Prostate gland (tissue), 2 donors: ENCODE measurements around the gene OXSM. TPM values are rescaled to one million over a fixed set of nuclear protein-coding genes. Genes with fewer than 3 reads are reported as not detected.

Experiments used
- DNase-seq: peaks from one replicate; pipeline ENCODE4 v3.0.0-alpha.2; 2019; ENCODE audit warnings: low spot score
- H3K27ac ChIP-seq, 2 donors: fragments of 200-600 bp; sonication (generic); 2 replicates each; pipeline ENCODE4 v1.5.1; 2017 to 2019
- H3K27me3 ChIP-seq: fragments of 200-600 bp; sonication (generic); replicated peaks from 2 replicates; pipeline ENCODE4 v1.5.1; 2019; ENCODE audit not compliant: insufficient read depth
- H3K36me3 ChIP-seq, 2 donors: fragments of 200-600 bp; sonication (generic); 1 replicate in 1 of 2; 2 replicates in 1 of 2; pipeline versions ENCODE4 v1.5.1 to v1.8.1; 2017 to 2019
- H3K4me1 ChIP-seq: fragments of 200-600 bp; sonication (generic); replicated peaks from 2 replicates; pipeline ENCODE4 v1.5.1; 2019
- H3K4me3 ChIP-seq, 2 donors: fragments of 200-600 bp; sonication (generic); 2 replicates each; pipeline ENCODE4 v1.5.1; 2017 to 2019
- H3K9me3 ChIP-seq: fragments of 200-600 bp; sonication (generic); 2 replicates; pipeline ENCODE4 v1.5.1; 2017
- CTCF ChIP-seq, 4 experiments: fragments of 200-600 bp in 2 of 4; fragments of 450-650 bp in 2 of 4; sonication (generic) in 2 of 4; IDR thresholded peaks; 1 replicate in 3 of 4; 2 replicates in 1 of 4; pipeline ENCODE4 v1.5.1; 2016 to 2019; ENCODE audit warnings: antibody characterized with exemption in 4 of 4, mild to moderate bottlenecking in 2 of 4, moderate library complexity in 2 of 4
- POLR2A ChIP-seq: fragments of 450-650 bp; IDR thresholded peaks from one replicate; pipeline ENCODE4 v1.6.1; 2016; ENCODE audit warnings: antibody characterized with exemption, mild to moderate bottlenecking
- POLR2AphosphoS5 ChIP-seq: sonication (generic); formaldehyde crosslinking; IDR thresholded peaks from one replicate; pipeline ENCODE4 v1.6.1; 2017; ENCODE audit warnings: antibody characterized with exemption
- WGBS: methylation state at CpG from one replicate; pipeline ENCODE4 v1.1.5; 2018; 5-methylcytosine and 5-hydroxymethylcytosine counted together
- intact Hi-C: fragments of 100-400 bp; cut with DNase I; formaldehyde crosslinking; loops from one replicate; pipeline ENCODE4 v1.14.2; 2022
- total RNA-seq, 2 donors: library from RNA; depleted of rRNA; stranded (reverse); fragments of >200 nt; gene quantifications; one replicate each; pipeline ENCODE4 v1.1.0, GENCODE V29; 2016

Gene OXSM
- total RNA-seq = 1 to 10 TPM; 9.4 to 9.5 TPM

GRCh38 chr3:25789596-25790556, at the start of gene OXSM:
OXSM (plus strand) TSS chr3:25790090; CDS start chr3:25791021, 931 bp downstream.
- intact Hi-C loops = no loop called here
- TF ChIP-seq CTCF (IDR thresholded peaks at IDR 0.05) (no peak), POLR2AphosphoS5 (peak; percentile 94), POLR2A (peak; percentile 72)
- no peaks in the 10 kb centered on the region for H3K4me1 ChIP-seq
- under 1% methylated on average over 56 of the region's 56 CpGs for WGBS
- H3K27ac ChIP-seq = peak within 1 kb of the TSS; percentile 77 to 79
- H3K27me3 ChIP-seq = no peaks in the 10 kb centered on the region
- peak; percentile 83 for DNase-seq
- no peaks in the 10 kb centered on the region for H3K36me3 ChIP-seq
- no peaks in the 10 kb centered on the region for H3K9me3 ChIP-seq
- H3K4me3 ChIP-seq = peak within 1 kb of the TSS; percentile 51 to 52

- intact Hi-C loops = no loop called here
- H3K27ac ChIP-seq = no peak overlapping the region
- no peak for DNase-seq
- H3K36me3 ChIP-seq = peaks cover 0 to 2% of the 10 kb centered on the region in 2 donors
- no peaks in the 10 kb centered on the region for H3K4me1 ChIP-seq
- WGBS = 96% methylated on average over 3 of the region's 3 CpGs
- no peaks in the 10 kb centered on the region for H3K27me3 ChIP-seq
- TF ChIP-seq POLR2AphosphoS5 = no peak
- H3K9me3 ChIP-seq = no peaks in the 10 kb centered on the region
- H3K4me3 ChIP-seq = no peak overlapping the region
These were observed 45.4 kb upstream of the OXSM start for GRCh38 chr3:25744470-25744869.

- no peak for DNase-seq
- H3K36me3 ChIP-seq = peaks cover 0 to 2% of the 10 kb centered on the region in 2 donors
- no peaks in the 10 kb centered on the region for H3K27me3 ChIP-seq
- no peaks in the 10 kb centered on the region for H3K4me1 ChIP-seq
- no peaks in the 10 kb centered on the region for H3K9me3 ChIP-seq
- no peak overlapping the region for H3K27ac ChIP-seq
- H3K4me3 ChIP-seq = no peak overlapping the region
- intact Hi-C loops = no loop called here
- TF ChIP-seq POLR2A = no peak
- no peak for TF ChIP-seq CTCF (IDR thresholded peaks at IDR 0.05)
- TF ChIP-seq POLR2AphosphoS5 = no peak
These were observed 42.9 kb upstream of the OXSM start for GRCh38 chr3:25747033-25747432.

GRCh38 chr3:25748189-25748588, 41.7 kb upstream of the OXSM start:
- Histone ChIP-seq H3K27ac (no peak overlapping the region), H3K36me3 (peaks cover 0 to 2% of the 10 kb centered on the region in 2 donors), H3K9me3 (no peaks in the 10 kb centered on the region), H3K4me1 (no peaks in the 10 kb centered on the region), H3K27me3 (no peaks in the 10 kb centered on the region), H3K4me3 (no peak overlapping the region)
- TF ChIP-seq CTCF (IDR thresholded peaks at IDR 0.05) (no peak), POLR2AphosphoS5 (no peak), POLR2A (no peak)
- DNase-seq = no peak
- WGBS = 75% methylated on average over 3 of the region's 3 CpGs
- intact Hi-C loops = no loop called here

GRCh38 chr3:25749031-25749581, 40.8 kb upstream of the OXSM start:
- Histone ChIP-seq H3K4me3 (no peak overlapping the region), H3K4me1 (no peaks in the 10 kb centered on the region), H3K27me3 (no peaks in the 10 kb centered on the region), H3K36me3 (peaks cover 0 to 2% of the 10 kb centered on the region in 2 donors), H3K27ac (no peak overlapping the region), H3K9me3 (no peaks in the 10 kb centered on the region)
- WGBS = 77% methylated on average over 6 of the region's 6 CpGs
- TF ChIP-seq POLR2AphosphoS5 (no peak), POLR2A (no peak), CTCF (IDR thresholded peaks at IDR 0.05) (no peak)
- intact Hi-C loops = no loop called here
- no peak for DNase-seq
